Astrocyte of the spinal cord (primary cell): ENCODE data around the gene C1orf210.

Source experiments
- DNase-seq: peaks from one replicate; pipeline ENCODE4 v3.0.0; 2011; ENCODE audit warnings: low read depth, low spot score
- H3K4me3 ChIP-seq: 2 replicates; pipeline ENCODE4 v1.5.1; 2011; ENCODE audit warnings: low read depth, mild to moderate bottlenecking, low read length, moderate library complexity
- CTCF ChIP-seq: IDR thresholded peaks from 2 replicates; pipeline ENCODE4 v1.5.1; 2012; ENCODE audit warnings: low read depth, mild to moderate bottlenecking, low read length, inconsistent platforms
- in situ Hi-C: cut with HindIII; loops from 2 replicates; pipeline ENCODE4 v1.10.0; 2017; ENCODE audit warnings: low sequenced_read_pairs

Gene C1orf210

GRCh38 chr1:43285269-43285990 lies at the start of gene C1orf210:
Gene C1orf210, minus strand, starts transcription at chr1:43285581. Its CDS starts 2,311 bp downstream, at chr1:43283270.
- in situ Hi-C loops, result no loop called here
- no peak within 1 kb of the TSS for H3K4me3 ChIP-seq
- no peak for TF ChIP-seq CTCF
- DNase-seq, result no peak

GRCh38 chr1:43334453-43335205 lies 49.2 kb upstream of the C1orf210 start:
- in situ Hi-C loops, result no loop called here
- no peak for DNase-seq
- no peak for TF ChIP-seq CTCF
- H3K4me3 ChIP-seq, result no peak overlapping the region

- in situ Hi-C loops, result no loop called here
- H3K4me3 ChIP-seq, result no peak overlapping the region
- DNase-seq, result no peak
- TF ChIP-seq CTCF, result no peak
These were observed 46.3 kb upstream of the C1orf210 start for GRCh38 chr1:43331688-43332087.

- no peak overlapping the region for H3K4me3 ChIP-seq
- no peak for TF ChIP-seq CTCF
- DNase-seq, result peak; percentile 84
These were observed 44.8 kb upstream of the C1orf210 start for GRCh38 chr1:43329995-43330751.

GRCh38 chr1:43327549-43328292 lies 42.3 kb upstream of the C1orf210 start:
- in situ Hi-C loops, result no loop called here
- H3K4me3 ChIP-seq, result no peak overlapping the region
- TF ChIP-seq CTCF, result no peak
- no peak for DNase-seq

More at GRCh38 chr1:43329995-43330751, 44.8 kb upstream of the C1orf210 start:
- in situ Hi-C loops, result no loop called here

GRCh38 chr1:43325381-43325780 lies 40.0 kb upstream of the C1orf210 start:
- in situ Hi-C loops, result no loop called here
- TF ChIP-seq CTCF, result no peak
- H3K4me3 ChIP-seq, result no peak overlapping the region
- DNase-seq, result no peak
